HG02938 (cell line): ENCODE data around the gene ANKFN1.
"Not testable (repeated sequence)": the region's sequence is repeated elsewhere in the genome, so short reads cannot be mapped to it uniquely, and the experiment has no call there.

Experiments used
- ATAC-seq: cut with Tn5 transposase; IDR thresholded peaks from one replicate; pipeline ENCODE4 v1.9.1; 2021; ENCODE audit warnings: mild to moderate bottlenecking, moderate library complexity; ENCODE audit not compliant: unreplicated experiment

Gene ANKFN1

GRCh38 chr17:56288786-56289185, 135.5 kb downstream of the ANKFN1 start:
- ATAC-seq: not testable (repeated sequence)

GRCh38 chr17:56289321-56289720, 136.0 kb downstream of the ANKFN1 start:
- no peak for ATAC-seq

- no peak for ATAC-seq
Observed at GRCh38 chr17:56290101-56290801, 137.0 kb downstream of the ANKFN1 start.

- ATAC-seq: no peak
Observed at GRCh38 chr17:56290802-56291118, 137.5 kb downstream of the ANKFN1 start.

GRCh38 chr17:56291226-56291805, 138.0 kb downstream of the ANKFN1 start:
- ATAC-seq: no peak

- ATAC-seq: no peak
Observed at GRCh38 chr17:56292010-56292409, 138.7 kb downstream of the ANKFN1 start.

GRCh38 chr17:56292578-56292977, 139.3 kb downstream of the ANKFN1 start:
- ATAC-seq: no peak

- ATAC-seq: no peak
Observed at GRCh38 chr17:56297184-56297583, 143.9 kb downstream of the ANKFN1 start.

GRCh38 chr17:56298846-56299245, 145.6 kb downstream of the ANKFN1 start:
- no peak for ATAC-seq

GRCh38 chr17:56300144-56300543, 146.9 kb downstream of the ANKFN1 start:
- no peak for ATAC-seq

GRCh38 chr17:56305007-56305406, 151.7 kb downstream of the ANKFN1 start:
- no peak for ATAC-seq

- ATAC-seq: no peak
Observed at GRCh38 chr17:56309897-56310296, 156.6 kb downstream of the ANKFN1 start.

GRCh38 chr17:56310782-56311181, 157.5 kb downstream of the ANKFN1 start:
- no peak for ATAC-seq

GRCh38 chr17:56313201-56313600, 159.9 kb downstream of the ANKFN1 start:
- ATAC-seq: no peak

- ATAC-seq: no peak
Observed at GRCh38 chr17:56314026-56314425, 160.8 kb downstream of the ANKFN1 start.

- no peak for ATAC-seq
Observed at GRCh38 chr17:56314984-56315602, 161.8 kb downstream of the ANKFN1 start.

GRCh38 chr17:56316604-56317003, 163.3 kb downstream of the ANKFN1 start:
- no peak for ATAC-seq

- ATAC-seq: no peak
Observed at GRCh38 chr17:56317351-56318208, 164.3 kb downstream of the ANKFN1 start.

GRCh38 chr17:56319531-56319930, 166.3 kb downstream of the ANKFN1 start:
- peak; percentile 76 for ATAC-seq

- no peak for ATAC-seq
Observed at GRCh38 chr17:56320443-56320842, 167.2 kb downstream of the ANKFN1 start.

GRCh38 chr17:56322991-56323390, 169.7 kb downstream of the ANKFN1 start:
- no peak for ATAC-seq

- ATAC-seq: no peak
Observed at GRCh38 chr17:56324676-56325075, 171.4 kb downstream of the ANKFN1 start.
